H1 (cell line): ENCODE measurements around the gene SEC24A. TPM values are rescaled to one million over a fixed set of nuclear protein-coding genes. Genes with fewer than 3 reads are reported as not detected.

Source experiments
- CBX8 ChIP-seq: fragments of 300-800, 300-1000 bp; sonication (generic); IDR thresholded peaks from 2 replicates; pipeline ENCODE4 v1.7.1; 2016; ENCODE audit warnings: low read depth, low read length, borderline replicate concordance
- CTBP2 ChIP-seq: IDR thresholded peaks from 2 replicates; pipeline ENCODE4 v1.7.0; 2011; ENCODE audit warnings: borderline replicate concordance, mild to moderate bottlenecking, moderate library complexity, mixed read lengths, low read length; ENCODE audit not compliant: insufficient read depth, insufficient read length
- EGR1 ChIP-seq: IDR thresholded peaks from 2 replicates; pipeline ENCODE4 v1.6.1; 2011; ENCODE audit warnings: low read depth, low read length, borderline replicate concordance
- RBBP5 ChIP-seq: IDR thresholded peaks from 2 replicates; pipeline ENCODE4 v1.7.1; 2012; ENCODE audit warnings: low read depth, mild to moderate bottlenecking, inconsistent platforms, low read length, moderate library complexity, borderline replicate concordance
- TBP ChIP-seq: IDR thresholded peaks from 2 replicates; pipeline ENCODE4 v1.6.1; 2011; ENCODE audit warnings: low read depth, low read length, improper control_type of control experiment
- polyA plus RNA-seq, 7 experiments: library from polyadenylated mRNA; depleted of rRNA in 3 of 7; stranded (reverse) in 5 of 7; unstranded in 2 of 7; fragments of >200 nt in 5 of 7; fragments of 200-250 nt in 2 of 7; gene quantifications; 1 replicate in 5 of 7; 2 replicates in 1 of 7; 4 replicates in 1 of 7; pipeline versions ENCODE4 v1.2.1 to v1.2.3, GENCODE V29; 2011 to 2013; ENCODE audit warnings: missing spikeins in 2 of 7, mixed read lengths in 2 of 7
- total RNA-seq: library from RNA; stranded (reverse); fragmentation: NEBNext Ultra II Directional; extraction: Animal tissue kit (Norgen Biotek cat#: 25700); gene quantifications from 2 replicates; pipeline ENCODE4 v1.2.1, GENCODE V29; 2021

SEC24A gene
- total and polyA plus RNA-seq, 2 of the 8 experiments (the other 6 are each of a cell fraction or from before 2014, with no cell fraction given): 18.8 to 33.7 TPM

DNA sequence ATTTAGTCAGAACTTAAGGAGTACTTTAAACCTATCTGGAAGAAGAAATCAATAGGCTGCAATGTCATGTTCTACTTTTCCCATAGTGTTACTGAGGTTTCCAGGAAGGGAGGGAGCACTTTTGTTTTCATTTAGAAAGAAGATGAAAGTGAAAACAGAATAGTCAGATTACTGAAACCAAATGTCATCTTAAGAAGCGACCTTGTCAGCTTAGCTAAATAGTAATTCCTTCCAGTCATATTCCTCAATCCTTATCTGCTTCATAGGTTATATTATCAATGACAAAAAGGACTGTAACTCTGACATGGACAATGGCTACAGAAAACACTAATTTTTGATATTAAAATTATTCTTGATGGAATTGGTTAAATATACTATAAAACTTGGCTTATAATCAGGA lies 43.7 kb upstream of the SEC24A start (continued):
- no peak for TF ChIP-seq TBP
- no peak for TF ChIP-seq RBBP5
- TF ChIP-seq CBX8: no peak
- TF ChIP-seq EGR1: no peak
- TF ChIP-seq CTBP2: no peak
